SIG-M5 treated with dmso at 0.1 percent for 504 hours (cell line): Measurements from ENCODE around the gene FKBP1A.

Source experiments
- DNase-seq: peaks from one replicate; lab custom pipeline; 2025; ENCODE audit not compliant: unreplicated experiment; lab: John Stamatoyannopoulos, UW

The FKBP1A gene

DNA sequence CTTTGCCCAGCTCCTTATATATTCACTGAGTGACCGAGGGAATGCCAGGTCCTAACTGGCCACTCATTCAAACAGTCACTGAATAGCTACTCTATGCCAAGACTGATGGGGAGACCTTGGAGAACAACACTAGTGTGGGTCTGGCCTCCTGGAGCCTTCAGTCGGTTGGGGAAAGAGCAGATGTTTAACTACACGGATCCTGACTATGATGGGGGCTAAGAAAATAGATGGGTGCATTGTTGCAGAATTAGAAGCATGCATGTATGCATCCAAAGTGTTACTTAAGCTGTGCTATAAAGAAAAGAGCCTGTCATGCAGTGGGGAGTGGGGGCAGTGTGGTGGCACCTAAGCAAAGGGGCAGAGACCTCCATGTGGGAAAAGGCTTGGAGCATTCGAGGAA is 6.5 kb downstream of the FKBP1A start:
- DNase-seq: no peak

DNA sequence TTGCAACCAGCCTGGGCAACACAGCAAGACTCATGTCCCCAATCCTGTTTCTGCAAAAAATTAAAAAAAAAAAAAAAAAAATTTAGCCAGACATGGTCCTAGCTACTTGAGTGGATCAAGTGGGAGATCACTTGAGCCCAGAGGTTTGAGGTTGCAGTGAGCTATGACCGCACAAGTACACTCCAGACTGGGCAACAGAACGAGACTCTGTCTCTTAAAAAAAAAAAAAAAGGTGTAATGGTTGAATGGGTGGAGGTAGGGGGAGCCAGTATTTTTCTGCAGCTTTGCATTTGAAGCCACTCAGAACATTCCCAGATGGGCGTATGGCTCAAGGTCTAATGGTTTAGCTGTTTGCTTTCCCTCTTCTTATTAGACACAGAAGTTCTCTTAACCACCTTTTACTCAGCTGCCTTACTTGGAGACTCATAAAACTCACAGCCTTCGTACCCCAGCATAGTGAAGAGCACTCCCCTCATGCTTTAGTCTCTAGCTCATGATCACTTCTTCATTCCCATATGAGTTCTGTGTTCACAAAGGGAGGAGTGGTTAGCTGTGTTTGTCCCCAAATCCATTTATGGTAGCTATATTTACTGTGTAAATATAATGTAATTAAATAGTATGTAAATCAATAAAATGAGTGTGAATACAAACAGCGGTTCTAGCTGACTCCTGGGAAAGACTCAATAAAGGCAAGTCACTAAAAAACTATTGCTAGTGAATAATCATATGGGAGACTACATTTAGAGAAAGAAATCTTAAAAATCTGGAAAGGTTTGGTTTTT is 9.0 kb downstream of the FKBP1A start:
- no peak for DNase-seq

DNA sequence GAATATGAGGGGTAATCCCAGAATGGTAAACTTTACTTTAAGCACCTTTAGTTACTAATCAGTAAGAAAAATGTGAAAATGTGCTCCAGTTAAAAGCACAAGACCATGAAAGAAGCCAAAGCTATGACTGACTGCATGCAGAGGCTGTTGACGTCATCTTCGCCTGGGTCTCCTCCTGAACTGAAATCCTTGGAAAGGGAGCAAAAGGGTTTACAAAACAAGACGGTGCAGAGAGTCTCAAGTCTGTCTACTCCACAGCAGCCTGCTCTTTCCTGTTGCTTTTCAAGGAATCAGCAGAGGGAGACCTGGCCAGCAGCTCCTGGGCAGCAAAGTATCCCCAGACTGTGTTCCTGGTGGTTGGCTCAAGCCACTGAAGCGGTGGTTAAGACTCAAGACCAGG is 10.2 kb downstream of the FKBP1A start:
- no peak for DNase-seq

DNA sequence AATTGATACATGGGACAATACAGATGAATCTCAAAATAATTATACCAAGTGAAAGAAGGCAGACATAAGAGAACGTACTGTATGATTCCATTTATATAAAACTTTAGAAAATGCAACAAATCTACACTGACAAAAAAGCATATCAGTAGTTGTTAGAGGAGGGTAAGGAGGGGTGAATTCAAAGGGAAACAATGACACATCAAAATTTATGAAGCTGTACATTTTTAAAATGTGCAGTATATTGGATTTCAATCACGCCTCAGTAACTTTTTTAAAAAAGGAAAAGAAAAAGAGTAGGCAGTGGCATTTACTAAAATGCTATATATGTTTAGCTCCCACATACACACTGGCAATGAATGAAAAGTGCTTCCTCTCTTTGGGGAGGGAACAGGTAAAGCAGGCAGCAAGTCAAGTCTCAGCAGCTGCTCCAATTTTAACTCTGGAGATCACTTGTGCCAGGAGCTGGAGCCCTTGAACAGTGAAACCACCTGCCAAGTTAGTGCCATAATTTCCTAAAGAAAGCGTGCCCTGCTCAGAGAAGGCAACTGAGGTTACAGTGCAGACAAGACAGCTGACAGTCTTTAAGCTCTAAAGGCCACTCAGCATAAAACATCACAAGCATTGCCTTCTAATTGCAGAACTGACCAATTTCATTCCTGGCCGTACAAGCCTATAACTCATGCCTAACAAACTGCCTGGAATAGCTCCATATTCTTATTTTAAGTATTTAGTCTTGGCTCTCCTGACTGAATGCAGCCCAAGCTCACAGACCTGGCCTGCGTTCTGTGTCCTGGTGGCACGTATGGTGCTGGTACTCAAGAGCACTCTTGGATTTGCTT is 10.9 kb downstream of the FKBP1A start:
- DNase-seq: no peak

DNA sequence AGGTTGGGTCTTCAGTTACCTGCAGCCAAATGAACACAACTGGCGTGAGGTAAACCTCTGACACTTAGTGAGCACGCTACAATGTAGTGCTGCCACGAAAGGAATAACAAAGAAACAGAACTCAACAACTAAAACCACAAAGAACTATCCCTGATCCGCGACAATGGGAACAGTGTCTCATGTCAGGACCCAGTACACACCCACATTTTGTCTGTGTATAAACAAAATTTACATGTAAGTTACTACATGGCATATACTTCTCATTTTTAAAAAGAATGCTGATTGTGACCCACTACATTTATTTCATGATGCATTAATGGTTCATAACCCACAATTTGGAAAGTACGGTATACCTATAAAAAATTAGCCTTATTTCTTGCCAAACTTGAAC is 14.1 kb downstream of the FKBP1A start:
- no peak for DNase-seq

DNA sequence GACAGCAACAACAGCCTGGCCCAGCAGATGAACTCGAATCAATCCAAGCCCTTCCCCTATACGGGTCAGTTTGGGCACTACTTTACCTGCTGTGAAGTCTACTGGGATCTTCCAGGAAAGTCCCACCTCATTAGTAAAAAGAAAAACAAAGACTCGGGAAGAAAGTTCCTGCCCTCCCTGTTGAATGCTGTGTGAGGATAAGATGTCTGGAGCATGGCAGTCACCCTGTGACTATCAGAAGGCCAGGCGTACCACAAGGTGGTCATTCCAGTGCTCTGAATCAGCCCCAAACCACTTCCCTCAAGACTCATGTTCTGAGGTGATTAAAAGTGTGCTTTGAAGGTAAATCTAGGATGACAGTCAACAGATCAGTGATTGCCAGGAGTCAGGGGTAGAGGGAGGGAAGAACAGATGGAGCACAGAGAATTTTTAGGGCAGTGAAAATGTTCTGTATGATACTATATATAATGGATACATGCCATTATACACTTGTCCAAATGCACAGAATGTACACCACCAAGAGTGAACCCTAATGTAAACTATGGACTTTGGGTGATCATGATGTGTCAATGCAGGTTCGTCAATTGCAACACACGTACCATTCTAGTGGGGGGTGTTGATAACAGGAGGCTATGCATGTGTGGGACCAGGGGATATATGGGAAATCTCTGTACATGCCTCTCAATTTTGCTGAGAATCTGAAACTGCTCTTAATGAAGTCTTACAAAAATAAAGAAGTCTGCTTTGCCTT is 14.7 kb downstream of the FKBP1A start:
- no peak for DNase-seq

DNA sequence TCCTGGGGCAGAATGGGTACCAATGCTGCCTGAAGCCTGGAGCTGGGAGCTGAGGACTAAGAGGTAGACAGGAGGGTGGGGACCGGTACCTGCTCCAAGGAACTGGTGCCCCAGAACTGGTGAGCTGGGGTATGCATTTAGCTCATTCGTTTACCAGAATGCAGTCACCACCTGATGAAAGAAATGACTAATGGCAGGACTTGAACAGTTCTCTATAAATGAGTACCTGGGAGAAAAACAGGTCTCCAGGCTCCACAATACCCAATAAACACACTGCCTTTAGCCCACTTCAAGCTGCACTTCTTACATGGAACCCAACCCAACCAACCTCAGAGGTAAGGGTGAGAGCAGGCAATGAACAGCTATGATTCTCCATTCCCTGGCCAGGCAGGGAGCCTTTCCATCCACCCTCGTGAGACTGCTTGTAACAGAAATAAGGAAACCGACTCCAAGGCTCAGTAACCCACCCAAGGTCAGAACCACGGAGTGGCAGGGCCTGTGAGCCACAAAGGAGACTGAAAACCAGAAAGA is 15.4 kb downstream of the FKBP1A start:
- DNase-seq: no peak

DNA sequence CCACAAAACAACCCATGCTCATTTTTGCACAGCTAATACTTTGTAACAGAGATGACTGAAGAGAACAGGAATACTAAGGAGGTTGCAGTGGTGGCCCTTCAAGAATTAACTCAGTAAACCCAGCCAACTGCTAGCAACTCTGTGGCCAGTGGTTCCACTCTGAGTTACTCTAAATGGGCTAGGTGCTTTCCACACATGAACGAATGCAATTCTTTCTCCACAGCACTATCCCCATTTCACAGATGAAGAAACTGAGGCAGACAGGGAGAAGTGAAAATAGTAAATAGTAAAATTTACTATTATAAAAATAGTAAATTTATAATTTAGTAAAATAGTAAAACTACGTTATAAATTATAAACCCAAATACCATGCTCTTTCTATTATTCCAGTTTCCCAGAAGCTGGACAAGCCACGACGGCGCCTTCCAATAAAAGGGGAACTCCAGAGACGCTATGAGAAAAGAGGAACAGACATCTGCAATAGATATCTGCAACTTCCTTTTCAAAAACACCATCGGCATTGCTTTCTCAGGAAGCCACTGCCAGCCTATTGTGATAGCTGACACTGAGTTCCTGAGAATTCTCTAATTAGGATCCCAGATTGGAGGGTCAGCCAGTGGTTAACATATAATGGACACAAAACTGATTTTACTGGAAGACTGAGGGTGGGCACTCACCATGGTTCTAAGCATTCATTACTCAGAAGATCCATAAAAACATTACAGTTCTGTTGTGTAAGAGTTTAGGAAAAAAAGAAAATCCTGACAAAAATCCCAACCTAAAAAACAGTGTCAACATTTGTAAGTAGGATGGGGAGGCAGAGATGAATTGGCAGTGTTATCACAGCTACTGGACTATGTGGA is 16.2 kb downstream of the FKBP1A start:
- peak; percentile 87 for DNase-seq

DNA sequence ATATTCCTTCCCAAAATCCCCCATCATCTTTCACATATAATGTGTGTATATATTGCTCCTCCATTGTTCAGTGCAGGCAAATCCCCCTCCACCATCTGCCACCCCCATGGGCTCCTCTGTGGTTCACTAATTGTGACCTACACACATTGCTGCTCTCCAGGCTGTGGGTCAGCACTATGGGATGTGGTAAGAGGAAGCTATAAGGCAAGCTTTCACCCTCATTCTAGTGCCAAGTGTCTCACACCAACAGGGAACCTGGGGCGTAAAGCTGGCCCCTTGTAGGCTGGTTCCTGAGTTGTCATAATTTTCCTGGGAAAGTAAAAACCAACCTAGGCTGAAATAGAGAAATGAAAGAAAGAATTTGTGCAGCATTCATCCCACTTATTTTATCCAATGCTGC is 16.8 kb downstream of the FKBP1A start:
- no peak for DNase-seq

DNA sequence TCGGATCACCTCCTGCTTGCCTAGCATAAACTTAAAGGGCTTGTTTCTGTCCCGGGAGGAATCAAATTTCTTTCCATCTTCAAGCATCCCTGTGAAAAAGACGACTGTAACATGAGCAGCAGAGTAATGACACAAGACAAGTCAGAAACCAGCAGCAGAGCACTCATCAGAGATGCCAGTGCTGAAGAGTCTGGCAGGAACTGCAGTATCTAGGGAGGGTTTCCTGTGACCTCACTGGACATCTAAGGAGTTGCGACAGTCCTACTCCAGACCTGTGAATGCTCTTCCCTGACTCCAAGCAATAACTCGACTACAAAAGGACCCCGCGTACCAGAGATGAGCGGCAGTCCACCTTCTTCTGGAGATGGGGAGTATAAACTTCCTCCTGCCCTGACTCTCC is 17.3 kb downstream of the FKBP1A start:
- DNase-seq: no peak

DNA sequence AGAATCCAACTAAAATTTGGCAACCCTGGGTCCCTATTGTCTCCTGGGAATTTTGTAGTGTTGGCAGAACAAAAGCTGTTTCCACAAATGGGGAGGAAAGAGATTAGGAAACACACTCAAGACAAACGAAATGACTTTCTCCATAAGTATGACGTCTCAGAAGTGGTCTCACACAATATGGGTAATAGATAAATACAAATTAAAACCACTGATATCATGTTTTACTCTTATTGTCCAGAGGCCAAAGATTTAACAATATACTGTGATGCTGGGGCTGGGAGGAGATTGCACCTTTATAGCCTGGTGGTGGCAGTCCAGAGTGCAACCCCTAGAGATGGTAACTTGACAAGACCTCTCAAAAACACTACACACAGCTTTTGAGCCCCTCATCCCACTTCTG is 18.6 kb downstream of the FKBP1A start:
- DNase-seq: no peak

DNA sequence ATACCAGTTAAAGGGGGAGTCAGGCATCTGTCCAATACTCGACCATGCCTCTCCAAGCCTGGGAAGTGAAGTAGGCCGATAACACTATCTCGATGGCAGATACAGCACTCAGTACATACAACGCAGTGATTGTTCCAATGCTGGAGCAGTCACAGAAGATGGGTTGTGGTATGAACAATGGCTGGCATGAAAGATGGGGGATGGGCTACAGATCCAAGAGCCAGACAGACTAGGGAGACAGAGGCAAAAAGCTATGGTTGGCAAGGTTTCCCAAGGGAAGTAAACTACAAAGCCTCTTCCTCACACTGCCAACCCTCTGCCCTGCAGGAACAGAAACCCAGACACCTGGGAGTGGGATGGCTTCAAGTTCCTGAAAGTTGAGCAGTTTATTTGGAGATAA is 19.2 kb downstream of the FKBP1A start:
- DNase-seq: no peak

DNA sequence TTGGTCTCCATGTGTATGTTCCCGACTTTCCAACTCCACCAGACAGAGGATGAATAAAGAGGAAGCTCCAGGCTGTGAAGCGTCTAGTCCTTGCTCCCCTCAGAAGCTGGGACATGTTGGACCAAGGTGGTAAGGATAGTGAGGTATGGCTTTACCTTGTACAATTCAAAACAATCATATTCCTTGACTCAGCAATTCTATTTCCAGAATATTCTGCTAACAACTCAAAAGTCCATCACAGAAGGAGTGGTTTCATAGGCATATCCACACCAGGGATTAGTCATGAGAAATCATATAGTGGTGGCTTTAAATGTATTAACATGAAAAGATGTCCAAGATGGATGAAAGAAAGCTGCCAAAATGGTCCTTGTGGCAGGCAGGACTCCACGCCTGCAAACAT is 19.8 kb downstream of the FKBP1A start:
- DNase-seq: no peak

DNA sequence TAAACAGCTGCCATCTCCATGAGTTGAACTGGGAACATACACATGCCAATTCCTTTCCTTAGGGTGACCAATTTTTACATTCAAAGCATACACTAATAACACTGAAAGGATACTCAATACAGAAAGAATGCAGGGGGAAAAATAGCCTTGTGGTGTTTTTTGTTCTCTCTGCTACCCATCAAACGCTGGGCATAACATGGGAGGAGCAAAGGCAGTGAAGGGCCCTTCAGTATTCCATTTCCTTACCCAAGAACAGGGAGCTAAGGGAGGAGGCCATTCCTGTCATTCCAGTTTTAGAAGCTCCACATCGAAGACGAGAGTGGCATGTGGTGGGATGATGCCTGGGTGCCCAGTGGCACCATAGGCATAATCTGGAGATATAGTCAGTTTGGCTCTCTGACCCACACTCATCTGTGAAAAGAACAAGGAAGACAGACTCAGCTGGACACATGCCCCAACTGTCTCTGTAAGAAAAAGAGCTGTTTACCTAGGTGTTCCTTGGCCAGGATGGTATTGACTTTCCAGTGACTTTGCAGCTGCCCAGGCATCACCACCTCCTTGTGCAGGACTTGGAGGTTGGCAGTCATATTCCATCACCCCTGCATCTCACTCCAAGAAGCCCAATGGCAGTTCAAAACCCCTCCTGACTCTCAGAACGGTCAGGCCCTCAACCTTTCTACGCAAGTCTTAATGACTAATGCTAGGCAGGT is 20.9 kb downstream of the FKBP1A start:
- DNase-seq: no peak

DNA sequence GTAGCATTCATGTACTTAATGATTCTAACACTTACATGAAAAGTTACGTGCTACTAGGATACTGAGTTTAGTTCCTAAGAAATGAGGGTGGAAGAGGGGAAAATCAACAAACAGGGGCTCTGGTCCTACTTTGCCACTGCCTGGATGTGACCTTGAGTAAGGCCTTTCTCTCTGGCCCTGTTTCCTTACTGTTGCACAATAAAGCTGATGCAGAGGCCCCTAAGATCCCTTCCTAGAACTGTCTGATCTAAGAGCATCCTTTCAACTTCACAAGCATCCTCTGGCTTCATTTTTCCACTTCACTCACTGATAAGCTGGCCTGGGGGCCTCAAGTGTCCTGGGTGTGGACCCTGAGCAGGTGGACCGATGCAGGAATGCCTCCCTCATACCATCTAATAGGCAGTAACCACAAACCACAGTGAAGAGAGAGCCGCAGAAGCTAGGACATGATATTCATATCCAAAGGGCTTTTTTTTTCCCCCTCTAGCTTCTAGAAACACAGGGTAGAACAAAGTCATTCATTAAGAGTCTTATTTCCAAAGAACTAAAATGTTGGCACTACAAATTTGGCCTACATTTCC is 21.6 kb downstream of the FKBP1A start:
- no peak for DNase-seq

DNA sequence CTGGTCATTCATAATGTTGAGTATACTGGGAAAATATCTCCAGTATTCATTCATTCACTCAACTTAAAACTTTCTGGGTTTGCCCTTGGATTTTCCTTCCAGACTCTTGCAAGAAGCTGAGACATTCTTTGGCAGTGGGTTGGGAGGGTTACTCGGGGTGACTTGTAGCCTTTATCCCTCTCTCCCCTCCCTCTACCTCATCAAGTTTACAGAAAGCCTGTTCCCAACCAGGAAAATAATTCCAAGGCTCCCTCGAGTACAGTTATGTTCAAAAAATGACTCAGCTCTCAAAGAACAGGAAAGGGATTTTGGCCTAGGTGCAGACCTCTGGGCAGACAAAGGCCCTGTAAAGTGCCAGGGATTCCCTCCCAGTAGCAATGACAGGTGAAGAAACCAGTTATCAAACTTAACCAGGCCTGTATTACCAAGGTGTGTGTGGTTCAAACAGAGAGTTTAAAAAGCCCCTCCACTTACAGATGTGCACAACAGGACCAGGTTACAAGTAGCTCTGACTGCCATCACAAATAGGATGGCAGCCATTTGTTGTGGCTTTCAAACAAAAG is 22.2 kb downstream of the FKBP1A start:
- DNase-seq: no peak

DNA sequence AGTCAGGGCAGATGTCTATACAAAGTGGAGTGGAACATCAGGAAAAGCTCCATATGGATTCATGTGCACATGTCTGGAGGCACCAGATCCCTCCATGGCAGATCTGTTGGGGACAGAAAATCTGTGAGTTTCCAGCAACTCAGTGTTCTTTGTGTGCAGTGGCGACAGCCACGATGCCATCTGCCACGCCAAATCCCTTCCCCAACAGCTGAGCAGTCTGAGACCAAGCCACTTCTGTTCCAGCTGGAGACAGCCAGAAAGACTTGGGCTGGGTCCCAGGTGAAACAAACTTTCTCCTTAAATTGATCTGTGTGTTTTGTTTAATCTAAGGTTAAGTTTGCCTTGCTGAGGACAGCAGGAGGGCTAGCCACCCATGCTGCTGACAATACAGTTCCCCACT is 22.9 kb downstream of the FKBP1A start:
- DNase-seq: no peak

DNA sequence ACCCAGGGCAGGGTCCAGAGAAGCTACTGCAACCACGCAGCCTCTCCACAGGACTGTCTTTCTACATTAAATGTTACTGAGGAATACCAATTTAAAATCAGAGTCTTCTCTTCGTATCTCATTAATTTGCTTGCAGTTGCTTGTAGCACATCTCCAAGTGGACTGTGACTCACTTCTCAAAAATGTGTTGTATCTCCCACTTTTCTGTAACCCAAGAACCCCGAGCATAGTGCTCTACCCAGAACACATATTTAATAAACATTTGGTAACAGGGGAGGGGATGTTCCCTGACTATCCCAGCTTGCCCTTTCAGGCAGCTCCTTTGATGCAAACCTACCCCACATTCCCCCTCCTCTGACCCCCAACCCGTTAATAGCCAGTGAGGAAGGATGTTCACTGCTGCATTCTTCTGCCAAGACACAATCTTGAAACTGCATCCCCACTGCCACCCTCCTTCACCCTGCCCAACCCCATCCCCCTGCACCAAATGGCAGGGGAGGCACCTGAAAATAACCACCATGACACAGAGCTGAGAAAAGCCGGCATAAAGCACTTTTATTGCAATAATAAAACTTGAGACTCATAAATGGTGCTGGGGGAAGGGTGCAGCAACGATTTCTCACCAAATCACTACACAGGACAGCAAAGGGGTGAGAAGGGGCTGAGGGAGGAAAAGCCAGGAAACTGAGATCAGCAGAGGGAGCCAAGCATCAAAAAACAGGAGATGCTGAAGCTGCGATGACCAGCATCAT is 24.2 kb downstream of the FKBP1A start:
- DNase-seq: no peak

DNA sequence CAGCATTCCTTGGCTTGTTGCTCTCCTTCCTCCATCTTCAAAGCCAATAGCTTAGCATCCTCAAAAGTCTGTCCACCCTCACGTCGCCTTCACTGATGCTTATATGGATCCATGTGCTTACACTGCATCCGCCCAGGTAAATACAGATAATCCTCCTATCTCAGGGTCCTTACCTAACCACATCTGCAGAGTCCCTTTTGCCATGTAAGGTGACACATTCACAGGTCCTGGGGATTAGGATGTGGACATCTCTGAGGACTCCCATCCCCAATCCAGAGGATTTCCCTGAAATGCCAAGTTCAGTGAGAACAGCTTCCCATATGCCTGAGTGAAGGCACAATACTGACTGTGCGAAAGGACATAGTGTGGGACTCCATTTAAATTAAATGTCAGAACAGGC is 25.4 kb downstream of the FKBP1A start:
- DNase-seq: no peak
